IMR-90 (cell line): ENCODE results near the gene HYAL3. TPM values are rescaled to one million over a fixed set of nuclear protein-coding genes. Genes with fewer than 3 reads are reported as not detected.

Source experiments
- ATAC-seq: fragments of 200-7000 bp; cut with Tn5 transposase; 2 replicates; pipeline ENCODE4 v1.9.1; 2020; ENCODE audit warnings: low read depth, mild to moderate bottlenecking, moderate library complexity
- BruUV-seq: library from RNA; stranded (reverse); fragments of 400-500 nt; replicated peaks from 2 replicates; lab custom pipeline; 2021; lab: Mats Ljungman, UMichigan
- CTCF ChIA-PET: fragments of 300-600 bp; formaldehyde crosslinking; extraction: SDS; loops from one replicate; lab custom pipeline; 2021; ENCODE audit warnings: antibody characterized with exemption; lab: Yijun Ruan, JAX
- POLR2A ChIA-PET: fragments of 300-600 bp; sonication (Branson Sonifier 250); formaldehyde crosslinking; loops from one replicate; lab custom pipeline; 2022; ENCODE audit warnings: antibody characterized with exemption; ENCODE audit not compliant: unreplicated experiment; lab: Charles Lee
- DNase-seq: peaks from one replicate; pipeline ENCODE4 v3.0.0; 2013
- H2AFZ ChIP-seq: replicated peaks from 2 replicates; pipeline ENCODE3; 2013; ENCODE audit warnings: low read length, mild to moderate bottlenecking; ENCODE audit not compliant: poor library complexity
- H2AK5ac ChIP-seq: 2 replicates; pipeline ENCODE4 v1.6.1; 2013; ENCODE audit warnings: low read depth, low read length, inconsistent platforms
- H2AK9ac ChIP-seq: replicated peaks from 2 replicates; pipeline ENCODE3; 2013; ENCODE audit warnings: mild to moderate bottlenecking, low read depth, low read length, moderate library complexity; ENCODE audit not compliant: poor library complexity
- H2BK120ac ChIP-seq: 2 replicates; pipeline ENCODE4 v1.6.1; 2013; ENCODE audit warnings: low read depth, low read length, inconsistent platforms
- H2BK15ac ChIP-seq: 3 replicates; pipeline ENCODE4 v1.6.1; 2013; ENCODE audit warnings: low read depth, low read length, inconsistent platforms
- H2BK20ac ChIP-seq: 2 replicates; pipeline ENCODE4 v1.6.1; 2013; ENCODE audit warnings: low read depth, mild to moderate bottlenecking, inconsistent platforms, low read length, moderate library complexity
- H2BK5ac ChIP-seq: 2 replicates; pipeline ENCODE4 v1.6.1; 2013; ENCODE audit warnings: mild to moderate bottlenecking, low read depth, low read length, inconsistent platforms; ENCODE audit not compliant: poor library complexity, severe bottlenecking
- H3K14ac ChIP-seq: replicated peaks from 2 replicates; pipeline ENCODE4 v1.6.1; 2013; ENCODE audit warnings: low read depth, low read length, inconsistent platforms
- H3K18ac ChIP-seq: 2 replicates; pipeline ENCODE4 v1.6.1; 2013; ENCODE audit warnings: low read depth, low read length, control low read depth
- H3K23ac ChIP-seq: 2 replicates; pipeline ENCODE4 v1.6.1; 2013; ENCODE audit warnings: low read depth, low read length, inconsistent platforms
- H3K27ac ChIP-seq: 2 replicates; pipeline ENCODE4 v1.5.1; 2013; ENCODE audit warnings: mild to moderate bottlenecking, control low read depth, low read length; ENCODE audit not compliant: insufficient read depth
- H3K27me3 ChIP-seq: 2 replicates; pipeline ENCODE4 v1.6.1; 2013; ENCODE audit warnings: low read length; ENCODE audit not compliant: control insufficient read depth, insufficient read depth
- H3K36me3 ChIP-seq: 2 replicates; pipeline ENCODE4 v1.6.1; 2013; ENCODE audit warnings: low read length, mixed read lengths; ENCODE audit not compliant: control insufficient read depth, insufficient read depth
- H3K4ac ChIP-seq: 2 replicates; pipeline ENCODE4 v1.6.1; 2013; ENCODE audit warnings: low read depth, low read length, inconsistent platforms
- H3K4me1 ChIP-seq: 2 replicates; pipeline ENCODE4 v1.6.1; 2013; ENCODE audit warnings: low read length, mixed read lengths; ENCODE audit not compliant: control insufficient read depth, insufficient read depth
- H3K4me2 ChIP-seq: 2 replicates; pipeline ENCODE4 v1.6.1; 2013; ENCODE audit warnings: low read depth, mild to moderate bottlenecking, control low read depth, low read length, moderate library complexity
- H3K4me3 ChIP-seq: 2 replicates; pipeline ENCODE4 v1.5.1; 2013; ENCODE audit warnings: low read depth, mild to moderate bottlenecking, control low read depth, low read length, moderate library complexity; ENCODE audit not compliant: insufficient read depth
- H3K56ac ChIP-seq: 2 replicates; pipeline ENCODE4 v1.6.1; 2013; ENCODE audit warnings: low read length, inconsistent platforms; ENCODE audit not compliant: insufficient read depth; ENCODE audit errors: extremely low read depth
- H3K79me1 ChIP-seq, 2 experiments: 2 replicates each; pipeline ENCODE4 v1.6.1; 2013; ENCODE audit warnings: low read length in 2 of 2, inconsistent platforms in 1 of 2, low read depth in 1 of 2
- H3K9ac ChIP-seq: 2 replicates; pipeline ENCODE4 v1.6.1; 2013; ENCODE audit warnings: low read depth, low read length, control low read depth
- H3K9me1 ChIP-seq: 2 replicates; pipeline ENCODE4 v1.6.1; 2013; ENCODE audit warnings: low read length, inconsistent platforms; ENCODE audit not compliant: insufficient read depth
- H3K9me3 ChIP-seq: 2 replicates; pipeline ENCODE4 v1.6.1; 2013; ENCODE audit warnings: low read length; ENCODE audit not compliant: control insufficient read depth, insufficient read depth
- H4K20me1 ChIP-seq: 2 replicates; pipeline ENCODE4 v1.6.1; 2013; ENCODE audit warnings: low read length, inconsistent platforms; ENCODE audit not compliant: insufficient read depth
- H4K5ac ChIP-seq: 2 replicates; pipeline ENCODE4 v1.6.1; 2013; ENCODE audit warnings: mild to moderate bottlenecking, low read depth, low read length, control low read depth
- H4K8ac ChIP-seq, 2 experiments: 2 replicates each; pipeline ENCODE4 v1.6.1; 2013; ENCODE audit warnings: low read depth in 2 of 2, low read length in 2 of 2, control low read depth in 1 of 2, inconsistent platforms in 1 of 2
- H4K91ac ChIP-seq: 2 replicates; pipeline ENCODE4 v1.6.1; 2013; ENCODE audit warnings: low read depth, low read length, inconsistent platforms; ENCODE audit not compliant: insufficient read depth
- CEBPB ChIP-seq: IDR thresholded peaks from 2 replicates; pipeline ENCODE4 v1.6.1; 2012; ENCODE audit warnings: low read depth, low read length, improper control_type of control experiment
- CHD1 ChIP-seq: IDR thresholded peaks from 2 replicates; pipeline ENCODE4 v1.6.1; 2012; ENCODE audit warnings: low read depth, low read length, improper control_type of control experiment
- FOS ChIP-seq: fragments of 150-350 bp; IDR thresholded peaks from 2 replicates; pipeline ENCODE4 v1.6.1; 2016; ENCODE audit warnings: low read depth, low read length
- MAFK ChIP-seq: IDR thresholded peaks from 2 replicates; pipeline ENCODE4 v1.6.1; 2012; ENCODE audit warnings: low read depth, low read length, improper control_type of control experiment
- MAZ ChIP-seq: IDR thresholded peaks from 2 replicates; pipeline ENCODE4 v1.6.1; 2012; ENCODE audit warnings: low read depth, mild to moderate bottlenecking, low read length, improper control_type of control experiment, moderate library complexity, borderline replicate concordance
- MXI1 ChIP-seq: IDR thresholded peaks from 2 replicates; pipeline ENCODE4 v1.6.1; 2012; ENCODE audit warnings: low read depth, mild to moderate bottlenecking, low read length, moderate library complexity, borderline replicate concordance
- POLR2A ChIP-seq: IDR thresholded peaks from 2 replicates; pipeline ENCODE4 v1.6.1; 2012; ENCODE audit warnings: mild to moderate bottlenecking, low read depth, low read length
- RAD21 ChIP-seq: IDR thresholded peaks from 2 replicates; pipeline ENCODE4 v1.6.1; 2012; ENCODE audit warnings: low read length, improper control_type of control experiment
- RFX5 ChIP-seq: IDR thresholded peaks from 2 replicates; pipeline ENCODE4 v1.8.0; 2012; ENCODE audit warnings: low read depth, mild to moderate bottlenecking, low read length, moderate library complexity
- SMC3 ChIP-seq: fragments of 150-350 bp; IDR thresholded peaks from 2 replicates; pipeline ENCODE4 v1.6.1; 2016; ENCODE audit warnings: low read depth, mild to moderate bottlenecking, antibody characterized with exemption, low read length, moderate library complexity
- WGBS, 2 experiments: methylation state at CpG; one replicate each; pipeline versions ENCODE4 v1.1.5 to v1.1.7; 2013; ENCODE audit warnings: missing lambda C conversion rate in 2 of 2; ENCODE audit not compliant: insufficient read length in 1 of 2; ENCODE audit errors: extremely low coverage in 2 of 2; 5-methylcytosine and 5-hydroxymethylcytosine counted together
- dilution Hi-C: fragments of 300-500 bp; cut with HindIII; formaldehyde crosslinking; loops from one replicate; pipeline ENCODE4 v1.14.3; 2018; ENCODE audit warnings: low sequenced_read_pairs; ENCODE audit not compliant: unreplicated experiment
- in situ Hi-C: fragments of 300-500 bp; cut with MboI; formaldehyde crosslinking; loops from 3 replicates; pipeline ENCODE4 v1.14.3; 2019; ENCODE audit warnings: low sequenced_read_pairs, inconsistent platforms, mixed read lengths
- intact Hi-C: fragments of 100-400 bp; cut with micrococcal nuclease; formaldehyde crosslinking; loops from 2 replicates; pipeline ENCODE4 v1.10.0; 2022
- polyA plus RNA-seq, 3 experiments: library from polyadenylated mRNA; depleted of rRNA; stranded (reverse); fragments of >200 nt; gene quantifications; 2 replicates each; pipeline ENCODE4 v1.2.3, GENCODE V29; 2012; ENCODE audit warnings: low replicate concordance in 1 of 3
- total RNA-seq: library from RNA; depleted of rRNA; stranded (reverse); fragments of >200 nt; gene quantifications from 2 replicates; pipeline ENCODE4 v1.2.3, GENCODE V29; 2012
- TF ChIP-seq, protein P1 (sequence below): fragments of 150-350 bp; IDR thresholded peaks from 2 replicates; pipeline ENCODE4 v1.6.1; 2016; ENCODE audit warnings: low read depth, mild to moderate bottlenecking, low read length, moderate library complexity, borderline replicate concordance
- TF ChIP-seq, protein P2 (sequence below): conservative IDR thresholded peaks from 2 replicates; pipeline ENCODE4 v1.5.1; 2012; ENCODE audit warnings: mild to moderate bottlenecking, low read depth, low read length, improper control_type of control experiment
- TF ChIP-seq, protein P3 (sequence below): fragments of 150-350 bp; IDR thresholded peaks from 2 replicates; pipeline ENCODE4 v1.6.1; 2017; ENCODE audit warnings: mild to moderate bottlenecking, antibody characterized with exemption, low read length, low read depth

Gene HYAL3
- total and polyA plus RNA-seq, 2 of the 4 experiments (the other 2 are of a cell fraction): 2.7 to 5.7 TPM

DNA sequence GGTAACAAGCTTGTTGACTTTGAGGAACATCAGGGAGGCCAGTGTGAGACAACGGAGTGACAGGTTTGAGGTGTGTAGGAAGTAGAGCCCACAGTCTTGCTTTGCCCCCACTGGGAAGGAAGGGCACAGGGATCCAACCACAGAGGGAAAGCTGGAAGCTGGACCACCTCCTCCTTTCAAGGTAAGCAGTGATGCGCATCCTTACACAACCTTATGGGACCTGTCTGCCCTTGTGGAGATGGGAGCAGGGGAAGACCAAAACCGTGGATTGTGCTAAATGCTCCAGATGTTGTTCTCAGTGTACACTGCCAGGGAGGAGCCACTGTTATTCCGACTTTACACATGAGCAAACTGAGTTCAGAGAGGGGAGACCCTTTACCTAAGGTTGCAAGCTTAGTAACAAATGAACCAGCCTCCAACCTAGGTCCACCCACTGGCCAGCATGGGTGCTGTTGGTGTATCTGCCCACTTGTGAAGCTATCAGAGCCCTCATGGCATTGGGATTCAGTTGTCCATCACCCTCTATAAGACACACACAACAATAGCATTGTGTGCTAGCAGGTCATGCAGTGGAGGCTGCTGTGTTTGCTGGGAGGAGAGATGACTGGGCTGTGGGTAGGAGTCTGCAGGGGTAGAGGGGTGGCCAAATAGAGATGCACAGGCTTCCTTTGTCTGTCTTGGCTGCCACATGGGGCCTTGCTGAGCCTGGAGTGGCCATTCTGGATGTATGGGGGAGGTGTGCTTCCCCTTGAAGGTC, 20.9 kb downstream of the HYAL3 start:
- no peaks in the 10 kb centered on the region for H3K9me1 ChIP-seq
- no peaks in the 10 kb centered on the region for H3K27me3 ChIP-seq
- no peak overlapping the region for H2AFZ ChIP-seq
- H3K9ac ChIP-seq: no peak overlapping the region
- POLR2A ChIA-PET: interaction anchor here (0.6 kb wide), 1 partner anchor 1014 kb away, joined by 16 read pairs; no protein-coding TSS in a partner anchor
- peaks cover 18% of the 10 kb centered on the region; the same call in 1 of the 2 replicates for H3K36me3 ChIP-seq
- H3K27ac ChIP-seq: no peak overlapping the region
- DNase-seq: no peak
- H3K4me3 ChIP-seq: no peak overlapping the region
- no peak overlapping the region for H3K4ac ChIP-seq
- BruUV-seq: no TSS peak
- no peak overlapping the region for H4K5ac ChIP-seq
- no peaks in the 10 kb centered on the region for H4K20me1 ChIP-seq
- no peak overlapping the region for H3K18ac ChIP-seq
- no peak overlapping the region for H2BK15ac ChIP-seq
- no peak overlapping the region for H3K56ac ChIP-seq
- ATAC-seq: peak; percentile 5; the same call in 1 of the 2 replicates
- H3K9me3 ChIP-seq: no peaks in the 10 kb centered on the region
- TF ChIP-seq, protein P1, sequence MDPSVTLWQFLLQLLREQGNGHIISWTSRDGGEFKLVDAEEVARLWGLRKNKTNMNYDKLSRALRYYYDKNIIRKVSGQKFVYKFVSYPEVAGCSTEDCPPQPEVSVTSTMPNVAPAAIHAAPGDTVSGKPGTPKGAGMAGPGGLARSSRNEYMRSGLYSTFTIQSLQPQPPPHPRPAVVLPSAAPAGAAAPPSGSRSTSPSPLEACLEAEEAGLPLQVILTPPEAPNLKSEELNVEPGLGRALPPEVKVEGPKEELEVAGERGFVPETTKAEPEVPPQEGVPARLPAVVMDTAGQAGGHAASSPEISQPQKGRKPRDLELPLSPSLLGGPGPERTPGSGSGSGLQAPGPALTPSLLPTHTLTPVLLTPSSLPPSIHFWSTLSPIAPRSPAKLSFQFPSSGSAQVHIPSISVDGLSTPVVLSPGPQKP: no peak
- TF ChIP-seq, protein P2, sequence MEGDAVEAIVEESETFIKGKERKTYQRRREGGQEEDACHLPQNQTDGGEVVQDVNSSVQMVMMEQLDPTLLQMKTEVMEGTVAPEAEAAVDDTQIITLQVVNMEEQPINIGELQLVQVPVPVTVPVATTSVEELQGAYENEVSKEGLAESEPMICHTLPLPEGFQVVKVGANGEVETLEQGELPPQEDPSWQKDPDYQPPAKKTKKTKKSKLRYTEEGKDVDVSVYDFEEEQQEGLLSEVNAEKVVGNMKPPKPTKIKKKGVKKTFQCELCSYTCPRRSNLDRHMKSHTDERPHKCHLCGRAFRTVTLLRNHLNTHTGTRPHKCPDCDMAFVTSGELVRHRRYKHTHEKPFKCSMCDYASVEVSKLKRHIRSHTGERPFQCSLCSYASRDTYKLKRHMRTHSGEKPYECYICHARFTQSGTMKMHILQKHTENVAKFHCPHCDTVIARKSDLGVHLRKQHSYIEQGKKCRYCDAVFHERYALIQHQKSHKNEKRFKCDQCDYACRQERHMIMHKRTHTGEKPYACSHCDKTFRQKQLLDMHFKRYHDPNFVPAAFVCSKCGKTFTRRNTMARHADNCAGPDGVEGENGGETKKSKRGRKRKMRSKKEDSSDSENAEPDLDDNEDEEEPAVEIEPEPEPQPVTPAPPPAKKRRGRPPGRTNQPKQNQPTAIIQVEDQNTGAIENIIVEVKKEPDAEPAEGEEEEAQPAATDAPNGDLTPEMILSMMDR: no peak
- no peak for TF ChIP-seq POLR2A
- no peak for TF ChIP-seq MAZ
- TF ChIP-seq RAD21: no peak
- no peak for TF ChIP-seq CHD1
- TF ChIP-seq SMC3: no peak
- TF ChIP-seq, protein P3, sequence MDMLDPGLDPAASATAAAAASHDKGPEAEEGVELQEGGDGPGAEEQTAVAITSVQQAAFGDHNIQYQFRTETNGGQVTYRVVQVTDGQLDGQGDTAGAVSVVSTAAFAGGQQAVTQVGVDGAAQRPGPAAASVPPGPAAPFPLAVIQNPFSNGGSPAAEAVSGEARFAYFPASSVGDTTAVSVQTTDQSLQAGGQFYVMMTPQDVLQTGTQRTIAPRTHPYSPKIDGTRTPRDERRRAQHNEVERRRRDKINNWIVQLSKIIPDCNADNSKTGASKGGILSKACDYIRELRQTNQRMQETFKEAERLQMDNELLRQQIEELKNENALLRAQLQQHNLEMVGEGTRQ: no peak
- no peak for TF ChIP-seq RFX5
- no peak for TF ChIP-seq MXI1
- no peak for TF ChIP-seq FOS
- TF ChIP-seq CEBPB: no peak
- TF ChIP-seq MAFK: no peak
- H4K91ac ChIP-seq: no peak overlapping the region
- no peak overlapping the region for H2BK20ac ChIP-seq
- H4K8ac ChIP-seq: no peak overlapping the region
- WGBS, 2 experiments: 56% methylated on average over 1 of the region's 4 CpGs; no CpG with 5 or more reads in 1 of the 2 experiments
- H3K79me1 ChIP-seq: no peaks in the 10 kb centered on the region
- H3K14ac ChIP-seq: no peak overlapping the region
- no peak overlapping the region for H3K4me2 ChIP-seq
- peak overlapping the region; percentile 50 for H2AK9ac ChIP-seq
- H2BK120ac ChIP-seq: no peak overlapping the region
- in situ Hi-C loops (no loop called here), intact Hi-C loops (no loop called here), dilution Hi-C loops (no loop called here)
- no peak overlapping the region for H3K23ac ChIP-seq
- H3K4me1 ChIP-seq: no peaks in the 10 kb centered on the region
- H2AK5ac ChIP-seq: 0 out of 2 replicates have a peak overlapping the region, but pooled peaks have one; percentile 5
- CTCF ChIA-PET: no interaction called here
- no peak overlapping the region for H2BK5ac ChIP-seq
